ENCODE results near the gene RC3H1.
"Not testable (repeated sequence)": the region's sequence is repeated elsewhere in the genome, so short reads cannot be mapped to it uniquely, and the experiment has no call there.

Gene RC3H1

DNA sequence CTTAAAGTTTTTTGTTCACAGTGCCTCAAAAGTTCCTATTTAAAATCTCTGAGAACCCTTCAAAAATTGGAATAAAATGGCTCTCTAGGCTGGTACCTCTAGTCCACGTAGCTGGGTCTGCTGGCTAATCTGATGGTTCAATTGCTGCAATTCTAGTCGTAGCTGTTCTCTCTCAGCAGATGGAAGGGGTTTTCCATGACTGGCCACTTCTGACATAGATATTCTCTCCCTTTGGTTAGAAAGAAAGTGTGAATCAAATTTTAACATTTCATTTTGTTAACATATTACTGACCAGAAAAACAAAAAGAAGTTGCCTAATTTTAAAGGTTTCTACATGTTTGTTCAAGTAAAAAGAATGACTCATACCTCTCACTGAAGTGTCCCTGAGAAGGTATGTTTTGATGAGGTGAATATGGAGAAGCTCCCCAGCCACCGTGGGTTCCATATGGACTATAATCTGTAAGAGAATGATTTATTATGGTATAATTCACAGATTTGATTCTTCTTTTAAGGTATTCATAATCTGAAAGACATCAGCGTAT lies 75.7 kb downstream of the RC3H1 start:
- no peak for DNase-seq

DNA sequence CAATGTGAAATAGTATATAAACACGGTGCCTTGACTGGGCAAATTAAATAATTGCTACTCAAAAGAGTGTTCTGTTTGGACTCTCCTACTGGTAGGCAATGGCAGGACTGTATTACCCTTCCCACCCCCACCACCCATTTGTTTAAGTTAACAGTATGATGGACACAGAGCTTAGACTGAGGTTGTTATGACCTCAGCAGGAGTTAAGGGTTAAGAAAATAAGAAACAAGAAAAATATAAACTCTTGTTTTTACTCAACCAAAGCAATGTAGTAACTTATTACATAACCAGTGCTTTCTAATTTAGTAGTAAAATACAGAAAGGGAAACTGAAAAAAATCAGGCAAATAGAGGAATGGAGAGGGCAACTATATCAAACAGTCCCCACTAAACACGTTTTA lies 85.1 kb downstream of the RC3H1 start:
- DNase-seq = no peak

GRCh38 chr1:173934440-173934839 lies 87.7 kb downstream of the RC3H1 start:
- DNase-seq = no peak

GRCh38 chr1:173930541-173930940 lies 91.6 kb downstream of the RC3H1 start:
- not testable (repeated sequence) for DNase-seq

GRCh38 chr1:173925306-173926242 lies 96.6 kb downstream of the RC3H1 start:
- no peak for DNase-seq

GRCh38 chr1:173920861-173921260 lies 101.3 kb downstream of the RC3H1 start:
- no peak for DNase-seq

GRCh38 chr1:173917635-173918493 lies 104.3 kb downstream of the RC3H1 start:
- no peak for DNase-seq

DNA sequence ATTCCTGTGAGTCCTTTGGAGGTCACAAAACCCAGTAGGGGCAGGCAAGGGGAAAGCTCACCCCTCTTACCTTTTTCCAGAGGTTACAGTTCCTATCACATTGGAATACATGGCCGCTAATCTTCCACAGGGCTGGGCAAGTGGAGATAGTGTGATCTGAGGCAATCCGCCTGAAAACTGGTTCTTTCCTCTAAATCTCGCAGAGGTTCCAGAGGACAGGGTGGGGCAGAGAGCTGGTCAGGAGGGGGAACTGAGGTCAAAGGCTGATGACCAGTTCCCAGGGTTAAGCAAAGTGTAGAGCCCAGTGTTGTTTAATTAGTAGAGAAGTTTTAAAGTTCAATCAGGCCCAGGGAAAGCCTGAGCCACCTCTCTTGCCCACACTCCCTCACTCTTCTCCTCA lies 105.0 kb downstream of the RC3H1 start, which contains the start of gene SERPINC1:
TSS of gene SERPINC1 (minus strand) at position 179 of the 400 bp plus-strand sequence. CDS start at position 111, 68 bp downstream.
- DNase-seq = no peak

DNA sequence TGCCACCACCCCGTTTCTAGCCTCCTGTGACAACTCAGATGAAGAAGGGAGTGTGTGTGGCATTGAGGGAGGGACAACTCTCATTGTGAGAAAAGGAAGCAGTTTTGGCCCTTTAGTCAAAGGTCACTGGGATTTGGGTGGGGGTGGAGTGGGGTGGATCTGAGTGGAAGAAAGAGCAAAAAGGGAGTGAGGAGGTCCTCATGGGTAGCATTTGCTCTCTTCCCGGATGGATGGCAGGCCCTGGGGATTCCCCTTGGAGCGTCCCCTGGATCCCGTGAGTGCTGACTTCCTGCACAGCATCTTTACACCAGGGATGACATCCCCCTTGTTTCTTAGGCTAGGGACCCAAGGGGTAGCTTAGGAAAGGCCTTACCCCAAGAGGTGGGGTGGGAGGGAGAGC lies 105.5 kb downstream of the RC3H1 start:
- DNase-seq = no peak

DNA sequence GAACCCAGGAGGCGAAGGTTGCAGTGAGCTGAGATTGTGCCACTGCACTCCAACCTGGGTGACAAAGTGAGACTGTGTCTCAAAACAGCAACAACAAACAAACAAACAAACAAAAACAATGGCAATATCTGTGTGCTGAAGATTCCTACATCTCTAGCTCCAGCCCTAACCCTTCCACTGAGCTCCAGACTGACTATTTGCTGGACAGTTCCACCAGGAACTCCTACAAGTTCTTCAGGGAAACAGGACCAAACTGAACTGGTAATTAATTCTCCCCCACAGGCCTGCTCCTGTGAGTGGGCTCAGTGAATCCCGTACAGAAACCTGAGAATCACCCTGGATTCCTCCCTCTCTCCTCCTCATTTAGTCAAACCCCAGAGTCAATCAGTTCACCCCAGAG lies 106.6 kb downstream of the RC3H1 start:
- no peak for DNase-seq

DNA sequence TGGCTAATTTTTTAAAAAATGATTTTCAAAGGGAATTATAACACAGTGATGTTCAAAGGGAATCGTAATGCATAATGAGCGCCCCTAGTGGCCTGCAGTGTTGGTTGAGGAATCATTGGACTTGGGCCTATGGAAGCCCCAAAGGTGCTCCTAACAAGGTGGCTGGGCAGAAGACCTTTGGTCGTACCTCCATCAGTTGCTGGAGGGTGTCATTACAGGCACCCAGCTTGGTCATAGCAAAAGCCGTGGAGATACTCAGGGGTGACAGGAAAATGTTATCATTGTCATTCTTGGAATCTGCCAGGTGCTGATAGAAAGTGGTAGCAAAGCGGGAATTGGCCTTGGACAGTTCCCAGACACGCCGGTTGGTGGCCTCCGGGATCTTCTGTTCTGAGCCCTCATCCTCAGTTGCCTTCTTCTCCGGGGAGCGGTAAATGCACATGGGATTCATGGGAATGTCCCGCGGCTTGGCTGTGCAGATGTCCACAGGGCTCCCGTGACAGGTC lies 107.7 kb downstream of the RC3H1 start:
- peak in 1 of 5 donors; percentile 14 for DNase-seq

DNA sequence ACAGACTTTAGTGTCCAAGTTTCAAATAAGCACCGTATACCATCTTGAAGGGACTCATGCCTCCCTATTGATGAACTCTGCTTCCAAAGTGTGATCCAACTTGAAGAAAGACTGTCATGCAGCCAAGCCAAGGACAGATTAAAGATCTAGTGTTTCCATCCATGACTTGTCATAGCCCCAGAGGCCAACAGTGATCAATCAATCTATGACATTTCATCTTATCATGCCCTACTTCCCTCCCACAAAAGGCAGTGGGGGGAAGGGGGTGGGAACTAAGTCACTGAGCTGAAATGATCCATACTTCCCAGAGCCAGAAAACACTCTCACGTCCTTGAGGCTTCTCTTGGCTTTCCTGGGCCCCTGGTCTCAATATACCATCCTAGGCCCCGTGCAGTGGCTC lies 109.0 kb downstream of the RC3H1 start:
- no peak for DNase-seq

GRCh38 chr1:173903827-173904531 lies 118.2 kb downstream of the RC3H1 start:
- DNase-seq = no peak

GRCh38 chr1:173900992-173901391 lies 121.2 kb downstream of the RC3H1 start:
- no peak for DNase-seq

DNA sequence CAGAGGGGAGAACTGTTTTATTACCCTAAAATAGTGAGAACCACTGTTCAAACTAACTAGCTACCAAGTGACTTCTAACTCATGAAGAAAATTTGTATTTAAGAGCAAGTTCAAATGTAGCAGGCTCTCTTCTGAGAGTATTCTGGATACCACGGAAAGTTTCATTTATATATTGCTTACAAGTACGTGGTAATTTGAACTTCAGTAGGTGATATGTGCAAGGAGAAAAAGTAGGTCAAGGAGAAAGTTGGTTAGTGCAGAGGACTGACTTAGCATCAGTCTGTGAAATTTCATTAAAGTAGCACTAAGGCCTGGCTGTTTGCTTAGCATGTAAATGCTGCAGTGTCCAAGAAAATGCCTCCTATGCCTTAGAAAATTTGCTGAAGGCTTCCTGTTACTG lies 121.7 kb downstream of the RC3H1 start:
- DNase-seq = no peak

GRCh38 chr1:173894189-173894588 lies 128.0 kb downstream of the RC3H1 start:
- no peak for DNase-seq

DNA sequence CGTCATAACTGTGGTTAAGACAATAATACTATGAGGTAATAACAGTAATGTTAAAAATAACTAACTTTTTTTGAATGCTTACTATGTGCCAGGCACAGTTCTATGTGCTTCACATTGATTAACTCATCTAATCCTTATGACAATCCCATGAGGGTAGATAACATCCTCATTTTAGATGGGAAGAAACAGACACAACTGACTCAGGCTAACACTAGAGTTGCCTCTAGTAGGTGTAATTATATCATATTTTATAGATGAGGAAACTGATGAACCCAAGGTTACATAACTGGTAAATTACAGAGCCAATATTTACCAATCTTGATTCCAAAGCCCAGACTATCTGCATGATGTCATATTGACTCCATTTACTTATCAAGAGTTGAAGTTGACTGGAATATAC lies 128.5 kb downstream of the RC3H1 start:
- DNase-seq = no peak

DNA sequence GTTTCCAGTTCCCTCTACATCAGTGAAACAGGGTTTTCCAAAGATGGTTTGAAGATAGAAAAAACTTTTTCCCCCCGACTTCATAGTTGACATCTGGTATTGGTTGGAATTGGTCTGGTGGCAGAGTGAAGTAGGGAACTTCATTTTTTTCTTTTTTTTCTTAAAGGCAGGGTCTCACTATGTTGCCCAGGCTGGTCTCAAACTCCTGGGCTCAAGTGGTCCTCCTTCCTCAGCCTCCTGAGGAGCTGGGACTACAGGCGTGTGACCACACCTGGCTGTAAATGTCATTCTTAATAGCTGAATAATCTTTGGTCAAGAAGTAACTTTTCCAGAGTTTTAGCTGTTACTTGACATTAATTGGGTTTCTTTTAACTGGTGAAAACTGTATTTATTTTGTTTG lies 132.3 kb downstream of the RC3H1 start:
- no peak for DNase-seq

DNA sequence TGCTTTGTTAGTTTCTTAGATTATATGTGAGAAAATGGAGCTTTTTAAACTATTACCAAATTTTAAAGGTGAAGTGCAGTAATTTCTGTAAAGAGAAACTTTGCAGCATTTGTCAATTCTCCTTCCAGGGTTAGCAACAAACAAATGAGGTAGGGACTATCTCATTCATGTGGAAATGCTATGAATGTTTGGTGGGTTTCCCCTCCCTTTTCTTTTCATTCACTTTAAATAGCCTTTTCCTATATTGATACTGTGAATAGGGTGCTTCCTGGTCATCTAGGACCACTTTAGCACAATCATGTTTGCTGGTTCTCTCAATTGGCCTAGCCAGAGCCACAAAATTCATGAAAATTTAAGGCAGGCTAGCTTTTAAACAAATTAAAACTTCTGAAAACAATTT lies 133.4 kb downstream of the RC3H1 start:
- DNase-seq = no peak

- DNase-seq = no peak
Measured at GRCh38 chr1:173887627-173888026, 134.5 kb downstream of the RC3H1 start.

DNA sequence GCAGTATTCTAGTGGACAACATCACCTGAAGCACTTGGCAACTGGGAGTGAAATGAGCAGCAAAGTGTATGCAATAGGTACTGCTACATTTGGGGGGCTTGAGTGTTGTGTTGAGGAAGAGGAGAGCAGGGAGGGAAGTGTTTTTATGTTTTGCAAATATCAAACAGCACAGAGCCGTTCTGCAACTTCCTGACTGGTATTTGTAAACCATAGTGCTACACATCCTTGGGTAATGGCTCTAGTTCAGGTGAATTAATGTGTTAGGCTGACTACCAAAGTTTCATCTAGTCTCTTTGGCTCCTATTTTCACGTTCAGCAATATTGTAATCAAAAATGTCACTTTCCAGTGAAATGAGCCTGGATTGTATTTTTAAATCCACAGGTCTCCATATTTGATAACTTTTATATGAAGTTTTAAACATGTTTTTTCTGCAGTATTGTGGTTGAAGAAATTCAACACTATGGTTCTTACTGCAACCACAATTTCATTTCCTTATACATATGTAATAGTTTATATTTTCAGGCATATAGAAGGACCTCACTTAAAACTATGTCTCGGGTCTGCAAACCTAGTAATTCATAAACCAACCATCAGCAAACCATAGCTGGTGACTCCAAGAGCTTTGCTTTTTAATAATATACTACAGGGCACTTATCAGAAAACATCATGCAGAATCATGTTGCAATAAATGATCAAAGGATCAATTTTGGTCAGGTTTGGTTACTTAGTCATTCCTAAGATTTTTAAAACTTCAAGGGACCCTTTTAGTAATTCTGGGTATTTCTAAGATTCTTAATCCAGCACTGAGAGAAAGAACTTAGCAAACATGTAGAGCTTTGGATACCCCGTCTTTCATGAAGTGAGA lies 135.2 kb downstream of the RC3H1 start:
- no peak for DNase-seq

All from T-helper 1 cell (primary cell).